ENCODE measurements around the gene MOV10L1.
A peak's percentile ranks its signal among the peaks of the same experiment; 100 is the strongest.
"Not testable (repeated sequence)": the region's sequence is repeated elsewhere in the genome, so short reads cannot be mapped to it uniquely, and the experiment has no call there.

The MOV10L1 gene

DNA sequence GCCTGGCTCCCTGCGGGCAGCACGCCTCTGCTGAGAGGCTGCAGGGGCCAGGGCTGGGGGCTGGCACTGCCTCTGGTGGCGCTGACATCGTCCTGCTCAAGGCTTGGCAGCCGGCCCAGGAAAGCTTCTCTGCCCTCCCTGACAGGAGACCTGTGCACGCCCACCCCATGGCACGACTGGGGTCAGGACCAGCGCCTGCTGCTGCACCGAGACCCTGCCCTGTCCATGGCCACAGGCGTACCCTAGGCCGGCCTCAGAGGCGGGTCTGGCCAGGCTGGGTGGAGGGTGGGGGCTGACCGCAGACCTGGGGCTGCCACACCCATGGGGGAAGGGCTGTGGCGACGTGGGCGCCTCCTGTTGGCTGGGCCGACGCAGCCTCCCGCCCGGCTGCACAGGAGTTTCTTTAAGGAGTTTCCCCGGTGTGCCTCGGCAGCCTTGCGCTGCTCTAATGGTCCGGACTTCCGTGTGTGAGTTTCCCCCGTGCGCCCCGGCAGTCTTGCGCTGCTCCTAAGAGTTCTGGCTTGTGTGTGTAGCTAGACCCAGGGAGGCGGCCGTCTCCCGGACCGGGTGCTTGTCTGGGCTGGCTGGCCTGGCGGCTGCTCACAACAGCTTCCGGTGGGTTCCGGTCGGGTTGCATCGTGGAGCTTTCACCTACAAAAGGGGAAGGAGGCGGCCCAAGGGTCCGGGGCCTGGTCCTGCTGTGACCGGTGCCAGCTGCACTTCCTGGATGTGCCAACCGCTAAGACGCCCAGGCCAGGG, 100.6 kb downstream of the MOV10L1 start:
- peak; percentile 4 to 37 (median 20) for DNase-seq

DNA sequence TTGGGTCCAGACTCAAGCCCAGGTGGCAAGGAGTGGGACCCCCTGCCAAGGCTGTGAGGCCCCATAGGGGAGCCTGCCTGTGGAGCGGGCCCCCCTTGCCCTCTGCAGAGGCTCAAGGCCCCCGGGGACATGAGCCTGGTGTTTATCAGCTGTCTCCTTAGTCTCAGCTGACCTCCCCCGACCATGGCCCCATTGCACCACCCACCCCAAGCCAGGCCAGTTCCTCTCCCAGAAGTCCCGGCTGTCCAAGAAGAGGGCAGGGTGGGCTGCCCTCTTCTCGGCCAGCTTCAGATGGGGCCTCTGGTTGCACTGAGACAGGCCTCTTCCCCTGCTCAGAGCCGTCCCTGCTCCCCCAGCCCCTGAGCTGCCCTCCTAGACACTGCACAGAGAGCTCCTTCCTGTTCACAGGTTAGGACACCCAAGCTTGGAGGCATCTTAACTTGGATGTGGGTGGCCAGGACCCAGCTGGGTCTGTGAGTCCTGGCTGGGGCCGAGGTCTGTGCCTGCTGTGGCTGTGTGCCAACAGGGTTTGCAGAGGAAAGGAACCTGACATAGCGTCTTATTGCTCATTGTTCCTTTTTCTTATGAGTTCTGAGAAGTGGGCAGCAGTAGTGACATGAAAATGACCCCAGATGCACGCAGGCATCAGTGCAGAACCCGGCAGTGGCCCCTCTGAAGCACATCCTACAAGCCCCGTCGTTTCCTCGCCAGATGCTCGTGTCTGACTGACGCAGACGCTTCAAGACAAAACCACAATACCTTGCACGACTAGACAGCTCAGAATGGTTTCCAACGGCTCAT, 101.3 kb downstream of the MOV10L1 start:
- no peak for DNase-seq

DNA sequence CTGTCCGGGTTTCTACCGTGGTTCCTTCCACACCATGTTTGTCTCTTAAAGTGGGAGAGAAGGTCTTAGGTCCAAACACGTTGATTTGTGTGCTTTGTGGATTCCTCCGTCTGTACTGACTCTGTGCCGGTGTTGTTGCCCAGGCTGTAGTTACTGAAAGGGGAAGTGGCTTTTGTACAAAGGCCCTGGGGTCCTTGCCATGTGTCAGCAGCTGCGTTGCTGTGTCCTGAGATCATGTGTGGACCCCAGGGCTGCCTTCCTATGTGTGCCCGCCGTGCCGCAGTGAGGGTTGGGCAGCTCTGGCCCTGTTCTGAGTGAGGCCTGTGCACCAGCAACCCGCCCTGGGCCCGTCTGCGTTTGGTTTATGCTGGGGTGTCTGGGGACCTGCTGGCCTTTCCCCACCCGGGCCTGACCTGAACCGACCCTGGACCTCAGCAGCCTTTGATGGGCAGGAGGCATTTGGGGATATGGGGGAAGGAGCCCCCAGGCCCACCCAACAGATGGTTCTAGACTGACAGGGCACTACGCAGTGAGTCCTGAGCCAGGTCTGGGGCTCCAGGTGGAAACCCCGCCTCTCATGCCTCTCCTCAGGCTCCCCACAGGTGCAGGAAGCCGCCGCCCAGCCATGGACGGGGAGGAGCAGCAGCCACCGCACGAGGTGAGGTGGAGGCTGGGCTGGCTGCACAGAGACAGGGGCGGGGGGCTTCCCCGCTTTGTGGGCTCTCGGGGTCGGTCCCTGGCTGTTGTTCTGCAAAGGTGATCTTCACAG, 102.8 kb downstream of the MOV10L1 start:
- no peak for DNase-seq

- no peak for DNase-seq
Observed at GRCh38 chr22:50193621-50194020, 103.8 kb downstream of the MOV10L1 start.

GRCh38 chr22:50194037-50194805, 104.4 kb downstream of the MOV10L1 start:
- no peak for DNase-seq

GRCh38 chr22:50196256-50196655, 106.5 kb downstream of the MOV10L1 start:
- DNase-seq = no peak

- DNase-seq = no peak
Observed at GRCh38 chr22:50197000-50197800, 107.4 kb downstream of the MOV10L1 start.

DNA sequence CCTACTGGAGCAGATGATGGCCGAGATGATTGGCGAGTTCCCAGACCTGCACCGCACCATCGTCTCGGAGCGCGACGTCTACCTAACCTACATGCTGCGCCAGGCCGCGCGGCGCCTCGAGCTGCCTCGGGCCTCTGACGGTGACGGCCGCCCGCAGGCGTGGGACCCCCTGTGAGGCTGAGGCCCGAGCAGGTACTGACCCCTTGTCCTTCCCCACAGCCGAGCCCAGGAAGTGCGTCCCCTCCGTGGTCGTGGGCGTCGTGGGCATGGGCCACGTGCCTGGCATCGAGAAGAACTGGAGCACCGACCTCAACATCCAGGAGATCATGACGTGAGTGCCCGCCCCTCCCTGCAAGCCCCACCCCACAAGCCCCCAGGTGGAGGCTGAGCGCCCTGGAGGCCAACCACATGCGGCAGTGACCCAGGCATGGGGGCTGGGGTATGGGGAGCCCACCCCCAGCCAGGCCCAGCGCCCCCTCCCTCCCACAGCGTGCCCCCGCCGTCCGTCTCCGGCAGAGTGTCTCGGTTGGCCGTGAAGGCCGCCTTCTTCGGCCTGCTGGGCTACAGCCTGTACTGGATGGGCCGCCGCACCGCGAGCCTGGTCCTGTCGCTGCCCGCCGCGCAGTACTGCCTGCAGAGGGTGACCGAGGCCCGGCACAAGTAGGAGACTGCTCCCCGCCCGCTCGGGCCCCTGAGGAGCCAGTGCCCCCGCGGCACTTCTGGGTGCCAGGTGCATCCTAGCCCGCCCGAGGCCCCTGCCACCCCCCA, 108.2 kb downstream of the MOV10L1 start:
- DNase-seq = no peak

DNA sequence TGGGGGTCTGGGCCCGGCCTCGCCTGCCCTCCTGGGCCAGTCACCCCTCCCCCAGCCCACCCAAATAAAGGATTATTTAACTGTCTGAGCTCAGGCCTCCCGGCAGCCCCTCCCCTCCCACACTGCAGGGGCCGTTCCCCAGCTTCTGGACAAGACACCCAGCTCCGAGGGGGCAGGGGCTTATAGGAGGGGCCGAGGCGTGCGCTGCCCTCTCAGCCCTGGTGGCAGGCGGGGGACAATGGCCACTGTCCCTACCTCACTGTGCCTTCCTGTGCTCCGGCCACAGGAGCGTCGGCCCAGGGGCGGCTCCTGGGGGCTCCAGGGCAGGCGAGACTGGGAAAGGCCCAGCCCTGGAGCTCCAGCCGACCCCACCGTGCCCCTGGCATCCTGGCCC, 108.8 kb downstream of the MOV10L1 start:
- no peak for DNase-seq

GRCh38 chr22:50199251-50199721, 109.5 kb downstream of the MOV10L1 start:
- no peak for DNase-seq

DNA sequence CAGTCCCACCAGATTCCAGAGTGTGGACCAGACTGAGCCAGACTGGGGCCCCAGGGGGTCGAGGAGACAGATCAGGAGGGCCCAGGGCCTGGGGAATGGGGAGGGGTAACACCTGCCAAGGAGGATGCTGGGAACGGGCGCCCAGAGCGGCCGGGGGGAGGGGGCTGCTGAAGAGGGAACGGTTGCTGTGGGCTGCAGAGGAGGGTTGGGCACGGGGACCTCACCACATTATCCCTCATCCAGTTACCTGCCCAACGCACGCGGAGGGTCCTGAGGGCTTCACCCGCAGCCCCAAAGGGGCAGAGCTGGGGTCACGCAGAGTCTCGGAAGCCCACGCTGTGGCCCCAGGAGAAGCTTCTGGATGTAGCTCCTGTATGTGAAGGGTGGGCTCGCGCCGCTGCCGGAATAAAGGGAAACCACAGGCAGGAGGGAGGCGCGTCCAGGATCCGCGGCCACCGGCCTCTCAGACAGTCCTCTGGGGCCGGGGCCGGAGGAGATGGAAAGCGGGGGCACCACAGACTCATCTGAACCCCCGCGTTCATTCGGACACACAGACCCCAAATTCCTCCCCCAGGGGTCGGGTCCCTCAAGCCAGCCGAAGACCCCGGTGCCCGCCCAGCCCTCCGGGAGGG, 110.1 kb downstream of the MOV10L1 start:
- DNase-seq = peak in 1 of 3 experiments; percentile 20

DNA sequence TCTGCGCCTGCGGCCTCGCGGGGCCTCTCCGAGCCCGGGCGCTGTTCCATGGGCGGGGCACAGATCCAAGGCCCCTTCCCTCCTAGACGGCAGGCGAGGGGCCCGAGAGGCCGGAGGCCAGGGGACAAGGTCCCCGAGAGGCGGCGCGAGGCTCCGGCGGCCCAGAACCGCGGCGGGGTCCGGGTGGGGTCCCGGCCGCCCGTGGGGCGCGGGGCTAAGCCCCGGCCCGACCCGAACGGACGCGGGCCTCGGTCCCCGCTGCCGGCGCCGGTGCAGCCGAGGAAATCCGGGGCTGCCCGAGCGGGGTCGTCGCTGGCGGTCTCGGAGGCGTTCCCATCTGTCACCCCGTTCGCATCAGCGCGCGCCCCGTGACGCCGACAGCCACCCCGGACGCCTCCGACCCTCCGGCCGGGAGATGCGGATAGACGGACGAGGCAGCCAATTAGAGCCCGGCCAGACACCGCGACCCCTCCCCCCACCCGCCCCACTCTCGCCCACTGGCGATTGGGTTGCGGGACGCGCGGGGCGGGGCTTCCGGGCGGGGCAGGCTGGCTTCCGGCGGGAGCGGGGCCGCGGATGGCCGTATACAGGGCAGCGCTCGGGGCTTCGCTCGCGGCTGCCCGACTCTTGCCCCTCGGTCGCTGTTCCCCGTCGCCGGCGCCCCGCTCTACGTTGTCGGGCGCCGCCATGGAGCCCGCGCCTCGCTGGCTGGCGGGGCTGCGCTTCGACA, 110.8 kb downstream of the MOV10L1 start, which contains the start of gene SELENOO:
Gene SELENOO (plus strand): TSS at position 551 of the 730 bp plus-strand sequence. CDS start 26 bp downstream, at position 577.
- DNase-seq = peak; percentile 48 to 82 (median 75)

DNA sequence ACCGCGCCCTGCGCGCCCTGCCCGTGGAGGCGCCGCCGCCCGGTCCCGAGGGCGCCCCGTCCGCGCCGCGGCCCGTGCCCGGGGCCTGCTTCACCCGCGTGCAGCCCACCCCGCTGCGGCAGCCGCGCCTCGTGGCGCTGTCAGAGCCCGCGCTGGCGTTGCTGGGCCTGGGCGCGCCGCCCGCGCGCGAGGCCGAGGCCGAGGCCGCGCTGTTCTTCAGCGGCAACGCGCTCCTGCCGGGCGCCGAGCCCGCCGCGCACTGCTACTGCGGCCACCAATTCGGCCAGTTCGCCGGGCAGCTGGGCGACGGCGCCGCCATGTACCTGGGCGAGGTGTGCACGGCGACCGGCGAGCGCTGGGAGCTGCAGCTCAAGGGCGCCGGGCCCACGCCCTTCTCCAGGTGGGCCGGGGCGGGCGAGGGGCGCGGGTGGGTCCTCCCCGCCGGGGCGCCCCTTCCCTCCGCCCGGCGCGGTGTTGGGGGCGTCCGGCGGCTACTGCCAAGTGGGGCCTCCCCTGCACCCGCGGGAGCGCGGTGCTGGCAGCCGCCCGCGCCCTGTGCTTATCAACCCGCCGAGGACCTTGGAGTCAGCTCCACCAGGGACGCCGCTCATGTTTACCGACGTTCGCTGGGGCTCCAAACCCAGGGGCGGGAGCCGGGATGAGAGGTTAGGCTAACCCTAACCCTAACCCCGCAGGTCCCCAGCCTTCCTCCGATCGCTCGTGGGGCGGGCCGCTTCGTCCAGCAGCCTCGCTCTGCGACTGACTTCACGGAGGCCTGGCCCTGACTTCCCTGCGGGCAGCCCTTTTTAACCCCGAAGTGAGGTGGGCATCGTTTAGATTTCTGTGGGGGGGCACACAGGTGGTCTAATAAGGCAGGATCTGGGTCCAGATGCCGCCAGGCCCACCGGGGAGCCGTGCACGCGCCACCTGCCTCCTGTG, 111.7 kb downstream of the MOV10L1 start:
- peak in 2 of 3 experiments; percentile 30 to 40 for DNase-seq

GRCh38 chr22:50202130-50202666, 112.4 kb downstream of the MOV10L1 start:
- DNase-seq = peak in 1 of 3 experiments; percentile 14

DNA sequence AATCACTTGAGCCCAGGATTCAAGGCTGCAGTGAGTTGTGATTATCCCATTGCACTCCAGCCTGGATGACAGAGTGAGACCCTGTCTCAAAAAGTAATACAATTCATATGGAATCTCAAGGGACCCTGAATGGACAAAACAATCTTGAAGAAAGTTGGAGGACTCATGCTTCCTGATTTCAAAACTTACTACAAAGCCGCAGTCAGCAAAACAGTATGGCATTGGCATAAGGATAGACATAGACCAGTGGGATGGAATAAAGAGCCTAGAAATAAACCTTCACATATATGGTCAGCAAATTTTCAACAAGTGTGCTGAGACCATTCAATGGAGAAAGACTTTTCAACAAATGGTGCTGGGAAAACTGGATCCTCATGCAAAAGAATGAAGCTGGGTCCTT, 113.5 kb downstream of the MOV10L1 start:
- DNase-seq = no peak

- DNase-seq = no peak
Observed at GRCh38 chr22:50204571-50204970, 114.8 kb downstream of the MOV10L1 start.

GRCh38 chr22:50204998-50205397, 115.2 kb downstream of the MOV10L1 start:
- not testable (repeated sequence) for DNase-seq

Data from NCI-H1417 (cell line).